Measurements from ENCODE around the gene MSMP.

MSMP gene

DNA sequence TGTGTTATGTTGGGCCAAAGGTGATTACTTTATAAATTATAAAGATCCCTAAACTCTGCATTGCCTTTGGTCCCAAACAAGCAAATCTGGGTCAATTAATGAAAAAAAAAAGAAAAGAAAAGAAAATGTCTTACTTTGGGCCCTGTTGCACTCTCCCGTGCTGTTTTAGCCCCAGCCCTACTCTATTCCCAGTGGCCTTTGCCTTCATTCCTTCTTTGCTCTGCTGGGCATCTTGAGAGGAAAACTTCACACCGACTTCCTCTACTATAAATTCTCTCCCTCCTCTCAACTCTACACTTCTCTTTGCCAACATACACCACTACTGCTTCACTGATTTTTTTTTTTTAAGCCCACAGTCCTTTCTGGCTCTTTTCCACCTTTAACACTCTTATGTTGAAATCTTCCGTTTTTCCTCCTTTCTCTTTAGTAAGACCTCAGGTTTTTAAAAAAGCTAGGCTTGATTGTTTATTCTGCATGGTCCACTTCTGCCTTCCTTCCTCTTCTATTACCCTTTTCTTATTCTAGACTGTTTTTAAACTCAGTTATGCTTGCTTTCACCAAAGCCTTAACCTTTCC is 4.5 kb upstream of the MSMP start:
- H3K27ac Mint-ChIP-seq = peak overlapping the region; percentile 7
- H3K4me3 Mint-ChIP-seq = peak overlapping the region; percentile 95
- peaks cover 39% of the 10 kb centered on the region for H3K4me1 Mint-ChIP-seq
- H3K36me3 Mint-ChIP-seq (ENCODE audit: low read depth) = peaks cover 21% of the 10 kb centered on the region
- H3K27me3 Mint-ChIP-seq (ENCODE audit: low read depth, poor library complexity) = peaks cover 4% of the 10 kb centered on the region
- no peaks in the 10 kb centered on the region for H3K9me3 Mint-ChIP-seq
- TF ChIP-seq, protein P1, sequence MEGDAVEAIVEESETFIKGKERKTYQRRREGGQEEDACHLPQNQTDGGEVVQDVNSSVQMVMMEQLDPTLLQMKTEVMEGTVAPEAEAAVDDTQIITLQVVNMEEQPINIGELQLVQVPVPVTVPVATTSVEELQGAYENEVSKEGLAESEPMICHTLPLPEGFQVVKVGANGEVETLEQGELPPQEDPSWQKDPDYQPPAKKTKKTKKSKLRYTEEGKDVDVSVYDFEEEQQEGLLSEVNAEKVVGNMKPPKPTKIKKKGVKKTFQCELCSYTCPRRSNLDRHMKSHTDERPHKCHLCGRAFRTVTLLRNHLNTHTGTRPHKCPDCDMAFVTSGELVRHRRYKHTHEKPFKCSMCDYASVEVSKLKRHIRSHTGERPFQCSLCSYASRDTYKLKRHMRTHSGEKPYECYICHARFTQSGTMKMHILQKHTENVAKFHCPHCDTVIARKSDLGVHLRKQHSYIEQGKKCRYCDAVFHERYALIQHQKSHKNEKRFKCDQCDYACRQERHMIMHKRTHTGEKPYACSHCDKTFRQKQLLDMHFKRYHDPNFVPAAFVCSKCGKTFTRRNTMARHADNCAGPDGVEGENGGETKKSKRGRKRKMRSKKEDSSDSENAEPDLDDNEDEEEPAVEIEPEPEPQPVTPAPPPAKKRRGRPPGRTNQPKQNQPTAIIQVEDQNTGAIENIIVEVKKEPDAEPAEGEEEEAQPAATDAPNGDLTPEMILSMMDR (IDR thresholded peaks at IDR 0.05) = no peak
- no peak for DNase-seq

DNA sequence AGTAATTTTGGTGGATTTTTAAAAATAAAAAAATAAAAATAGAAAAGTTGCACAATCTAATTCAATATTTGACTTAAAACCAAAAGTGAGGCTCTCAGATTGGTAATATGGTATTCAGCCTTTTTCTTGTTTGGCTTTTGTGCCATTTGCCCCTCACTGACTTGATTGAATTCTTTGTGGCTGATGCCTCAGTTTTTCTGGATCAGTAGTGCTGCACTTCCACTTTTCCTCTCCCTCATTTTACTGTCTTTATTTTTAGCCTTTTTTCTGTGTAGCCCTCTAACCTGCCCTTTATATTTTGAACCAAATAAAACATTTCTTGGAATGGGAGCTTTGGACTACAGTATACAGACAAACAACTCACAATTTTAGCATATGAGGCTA is 3.8 kb upstream of the MSMP start:
- Mint-ChIP-seq H3K27me3 (ENCODE audit: low read depth, poor library complexity) (peaks cover 4% of the 10 kb centered on the region), H3K4me1 (peaks cover 39% of the 10 kb centered on the region), H3K27ac (peak overlapping the region; percentile 37), H3K9me3 (no peaks in the 10 kb centered on the region), H3K36me3 (ENCODE audit: low read depth) (peaks cover 25% of the 10 kb centered on the region), H3K4me3 (peak overlapping the region; percentile 95)
- DNase-seq = no peak
- TF ChIP-seq, protein P1 (IDR thresholded peaks at IDR 0.05) = no peak

DNA sequence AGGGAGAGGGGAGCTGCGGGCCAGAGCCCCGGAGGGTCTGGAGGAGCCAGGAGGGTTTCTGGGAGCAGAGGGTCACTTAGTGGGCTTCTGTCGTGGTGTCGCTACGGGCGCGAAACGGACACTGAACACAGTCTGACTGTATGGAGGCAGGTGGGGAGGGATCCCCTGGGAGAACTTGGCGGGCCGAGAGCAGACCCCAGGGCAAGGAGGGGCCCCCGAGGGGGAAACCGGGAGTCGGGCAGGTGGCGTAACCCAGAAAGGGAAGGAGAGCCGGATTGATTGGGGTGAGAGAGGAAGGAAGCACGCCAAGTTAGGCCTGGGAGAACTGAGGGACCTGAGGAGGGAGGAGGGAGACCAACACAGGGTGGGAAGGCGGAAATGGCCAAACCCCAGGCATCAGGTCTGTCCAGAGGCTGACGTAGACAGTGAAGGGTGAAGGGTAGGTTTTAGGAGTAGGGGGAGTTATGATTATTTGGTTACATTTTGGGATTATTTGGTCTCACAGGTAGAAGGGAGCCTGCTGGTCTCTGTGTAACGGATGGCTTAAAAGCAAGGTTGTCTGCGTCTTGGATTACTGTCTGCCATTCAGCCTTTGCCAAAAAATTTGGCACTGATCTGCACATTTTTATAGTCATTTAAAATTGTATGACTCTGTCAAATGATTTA is 3.3 kb upstream of the MSMP start:
- peak overlapping the region; percentile 84 for H3K27ac Mint-ChIP-seq
- H3K9me3 Mint-ChIP-seq = no peaks in the 10 kb centered on the region
- H3K27me3 Mint-ChIP-seq (ENCODE audit: low read depth, poor library complexity) = peaks cover 4% of the 10 kb centered on the region
- H3K4me1 Mint-ChIP-seq = peaks cover 39% of the 10 kb centered on the region
- TF ChIP-seq, protein P1 (IDR thresholded peaks at IDR 0.05) = no peak
- no peak for DNase-seq
- H3K36me3 Mint-ChIP-seq (ENCODE audit: low read depth) = peaks cover 30% of the 10 kb centered on the region
- H3K4me3 Mint-ChIP-seq = peak overlapping the region; percentile 95

DNA sequence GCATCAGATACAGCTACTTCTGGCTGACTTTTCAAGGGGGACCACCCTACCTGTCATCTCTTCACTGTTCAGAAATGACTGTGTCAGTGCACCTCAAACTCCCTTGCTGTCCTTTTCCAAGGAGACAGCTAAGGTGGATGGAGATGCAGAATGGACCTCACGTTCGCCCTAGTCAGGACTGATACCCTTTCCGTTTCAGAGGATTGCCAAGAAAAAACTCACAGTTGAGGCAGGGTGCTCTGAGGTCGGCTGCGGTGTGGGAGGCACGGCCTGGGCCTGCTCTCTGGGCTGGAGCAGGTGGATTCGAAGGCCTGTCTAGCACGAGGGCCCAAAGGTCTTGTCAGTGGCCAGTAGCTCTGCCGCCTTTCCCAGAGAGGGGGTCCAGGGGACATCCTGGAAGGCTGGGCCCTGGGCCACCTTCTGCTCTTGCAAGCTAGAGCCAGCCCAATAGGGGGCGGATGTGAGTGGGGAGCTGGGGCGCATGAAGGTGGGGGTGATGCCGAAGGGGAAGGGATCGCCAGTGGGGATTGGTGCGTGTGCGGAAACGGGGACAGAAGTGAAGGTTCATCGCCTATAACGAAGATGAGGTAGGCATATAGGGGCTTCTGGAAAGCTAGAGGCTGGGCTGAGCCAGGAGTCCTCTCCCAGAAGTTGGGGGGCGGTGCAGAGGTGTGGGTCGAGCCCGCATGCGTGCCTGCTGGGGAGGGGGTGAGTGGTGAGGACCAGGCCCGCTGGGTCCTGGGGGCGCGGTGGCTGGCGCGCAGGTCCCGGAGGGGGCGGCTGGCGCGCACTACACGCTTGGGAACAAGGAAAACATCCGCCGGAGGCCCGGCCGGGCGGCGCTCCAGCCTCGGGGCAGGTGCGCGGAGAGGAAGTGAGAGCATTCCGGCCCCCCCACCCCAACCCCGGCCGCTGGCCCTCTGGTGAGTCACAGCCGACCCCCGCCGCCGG is 2.5 kb upstream of the MSMP start:
- no peaks in the 10 kb centered on the region for H3K9me3 Mint-ChIP-seq
- peak overlapping the region; percentile 95 for H3K4me3 Mint-ChIP-seq
- DNase-seq = peak; percentile 70
- peaks cover 4% of the 10 kb centered on the region for H3K27me3 Mint-ChIP-seq (ENCODE audit: low read depth, poor library complexity)
- H3K36me3 Mint-ChIP-seq (ENCODE audit: low read depth) = peaks cover 36% of the 10 kb centered on the region
- no peak overlapping the region for H3K27ac Mint-ChIP-seq
- peaks cover 39% of the 10 kb centered on the region for H3K4me1 Mint-ChIP-seq
- TF ChIP-seq, protein P1 (IDR thresholded peaks at IDR 0.05) = peak; percentile 45

DNA sequence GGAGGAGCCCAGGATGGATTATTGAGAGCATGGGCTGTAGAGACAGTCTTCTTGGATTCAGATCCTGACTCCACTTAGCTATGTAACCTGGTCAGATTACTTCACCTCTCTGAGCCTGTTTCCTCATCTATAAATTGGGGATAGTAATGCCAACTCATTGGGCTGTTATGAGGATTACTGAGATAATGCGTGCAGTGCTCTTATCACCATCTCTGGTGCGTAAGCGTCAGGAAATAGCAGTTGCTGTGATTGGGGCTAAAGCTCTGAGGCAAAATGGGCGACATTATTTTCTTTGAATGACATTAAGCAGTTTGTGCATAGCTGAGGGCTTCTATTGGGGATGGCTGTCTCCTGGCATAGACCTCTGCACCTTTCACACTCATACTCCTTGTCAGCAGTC is 995 bp upstream of the MSMP start:
- H3K4me3 Mint-ChIP-seq = no peak overlapping the region
- TF ChIP-seq, protein P1 (IDR thresholded peaks at IDR 0.05) = no peak
- peaks cover 33% of the 10 kb centered on the region for H3K4me1 Mint-ChIP-seq
- peaks cover 41% of the 10 kb centered on the region for H3K36me3 Mint-ChIP-seq (ENCODE audit: low read depth)
- peaks cover 3% of the 10 kb centered on the region for H3K27me3 Mint-ChIP-seq (ENCODE audit: low read depth, poor library complexity)
- no peak overlapping the region for H3K27ac Mint-ChIP-seq
- no peaks in the 10 kb centered on the region for H3K9me3 Mint-ChIP-seq
- DNase-seq = no peak
